ENCODE results near the gene TEX13D. TPM values are rescaled to one million over a fixed set of nuclear protein-coding genes. Genes with fewer than 3 reads are reported as not detected.
"Not testable (repeated sequence)": the region's sequence is repeated elsewhere in the genome, so short reads cannot be mapped to it uniquely, and the experiment has no call there.

TEX13D gene
- not detected for polyA plus RNA-seq (ENCODE audit: insufficient read length in 4 of 4)

- no peak for DNase-seq (ENCODE audit: low read depth in 4 of 4, low spot score in 2 of 4)
These were observed at the start of gene TEX13D for GRCh38 chrX:124332481-124333424. TSS of gene TEX13D (plus strand) at chrX:124332660. CDS start at chrX:124332918, 258 bp downstream.

- peak in 2 of 4 donors; percentile 20 to 34 for DNase-seq (ENCODE audit: low read depth in 4 of 4, low spot score in 2 of 4)
These were observed 43.0 kb upstream of the TEX13D start for GRCh38 chrX:124289443-124289842.

GRCh38 chrX:124293810-124294209 is 38.6 kb upstream of the TEX13D start:
- no peak for DNase-seq (ENCODE audit: low read depth in 4 of 4, low spot score in 2 of 4)

DNA sequence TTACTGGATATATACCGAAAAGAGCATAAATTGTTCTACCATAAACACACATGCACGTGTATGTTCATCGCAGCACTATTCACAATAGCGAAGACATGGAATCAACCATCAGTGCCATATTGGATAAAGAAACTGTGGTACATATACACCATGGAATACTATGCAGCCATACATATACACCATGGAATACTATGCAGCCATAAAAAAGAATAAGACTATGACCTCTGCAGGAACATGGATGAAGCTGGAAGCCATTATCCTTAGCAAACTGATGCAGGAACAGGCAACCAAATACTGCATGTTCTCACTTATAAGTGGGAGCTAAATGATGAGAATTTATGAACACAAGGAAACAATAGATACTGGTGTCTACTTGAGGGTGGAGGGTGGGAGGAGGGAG is 33.1 kb upstream of the TEX13D start:
- not testable (repeated sequence) for DNase-seq (ENCODE audit: low read depth in 4 of 4, low spot score in 2 of 4)

- no peak for DNase-seq (ENCODE audit: low read depth in 4 of 4, low spot score in 2 of 4)
These were observed 32.1 kb upstream of the TEX13D start for GRCh38 chrX:124300405-124300804.

DNA sequence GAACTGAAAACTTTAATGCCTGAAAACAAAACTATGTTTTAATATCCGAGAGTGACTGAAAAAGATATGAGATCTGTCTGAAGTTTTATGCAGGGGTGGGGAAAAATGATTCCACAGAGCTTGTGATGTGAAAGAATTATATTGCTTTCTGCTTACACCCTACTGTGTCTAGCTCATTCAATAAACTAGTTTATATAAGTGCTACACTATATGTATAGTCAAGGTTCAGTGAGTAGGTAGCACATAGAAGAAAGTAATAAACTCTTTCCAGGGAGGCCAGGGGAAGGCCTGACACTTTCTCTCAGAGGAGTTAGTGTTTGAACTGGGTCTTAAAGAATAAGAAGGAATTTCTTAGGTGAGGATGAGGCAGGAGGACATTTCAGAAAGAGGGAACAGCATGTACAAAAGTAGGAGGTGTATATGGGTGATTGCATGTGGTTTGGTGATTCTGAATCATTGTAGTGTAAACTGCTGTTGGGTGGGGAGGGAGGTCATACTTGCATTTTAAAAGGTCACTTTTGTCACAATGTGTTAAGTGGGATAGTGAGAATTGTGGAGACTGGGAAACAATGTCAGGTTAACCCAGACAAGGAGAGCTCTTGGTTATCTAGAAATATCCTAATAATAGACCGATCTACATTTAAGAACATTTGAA is 25.1 kb upstream of the TEX13D start:
- no peak for DNase-seq (ENCODE audit: low read depth in 4 of 4, low spot score in 2 of 4)

DNA sequence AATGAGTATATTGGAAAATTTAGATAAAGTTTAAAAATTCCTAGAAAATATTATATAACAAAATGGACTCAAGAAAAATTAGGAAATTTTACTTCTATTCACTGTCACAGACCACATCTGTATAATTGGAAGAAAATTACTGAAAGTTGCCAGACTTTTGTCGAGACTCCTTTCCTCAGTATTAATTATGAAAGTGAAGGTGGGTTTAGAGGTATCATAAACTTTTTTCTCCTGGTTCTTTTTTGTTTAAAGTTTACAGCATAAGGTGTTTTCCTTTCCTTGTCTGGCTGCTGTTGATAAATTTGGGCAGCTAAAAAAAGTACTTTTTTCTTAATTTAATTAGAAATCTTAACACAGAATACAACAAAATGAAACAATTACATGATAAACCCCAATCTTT is 6.7 kb upstream of the TEX13D start:
- no peak for DNase-seq (ENCODE audit: low read depth in 4 of 4, low spot score in 2 of 4)

DNA sequence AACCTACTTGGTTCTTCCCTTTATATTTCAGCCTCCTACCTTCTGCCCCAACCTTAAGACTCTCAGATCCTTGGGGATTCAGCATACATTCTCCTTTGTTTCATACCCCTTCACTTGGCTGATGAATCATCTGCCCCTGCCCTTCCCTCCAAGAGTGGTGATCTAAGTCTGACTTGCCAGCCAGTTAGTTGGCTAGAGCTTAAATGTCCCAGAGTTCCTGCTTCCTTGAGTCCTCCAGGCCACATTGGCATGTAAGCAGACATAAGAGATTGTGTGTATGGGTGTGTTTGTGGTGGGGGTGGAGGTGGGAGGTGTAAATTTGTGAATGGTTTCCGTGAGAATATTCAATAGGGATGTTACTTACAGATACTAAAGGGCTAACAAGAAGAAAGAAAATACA is 3.7 kb upstream of the TEX13D start:
- no peak for DNase-seq (ENCODE audit: low read depth in 4 of 4, low spot score in 2 of 4)

GRCh38 chrX:124333862-124334261 is 1.4 kb downstream of the TEX13D start:
- DNase-seq (ENCODE audit: low read depth in 4 of 4, low spot score in 2 of 4): no peak

DNA sequence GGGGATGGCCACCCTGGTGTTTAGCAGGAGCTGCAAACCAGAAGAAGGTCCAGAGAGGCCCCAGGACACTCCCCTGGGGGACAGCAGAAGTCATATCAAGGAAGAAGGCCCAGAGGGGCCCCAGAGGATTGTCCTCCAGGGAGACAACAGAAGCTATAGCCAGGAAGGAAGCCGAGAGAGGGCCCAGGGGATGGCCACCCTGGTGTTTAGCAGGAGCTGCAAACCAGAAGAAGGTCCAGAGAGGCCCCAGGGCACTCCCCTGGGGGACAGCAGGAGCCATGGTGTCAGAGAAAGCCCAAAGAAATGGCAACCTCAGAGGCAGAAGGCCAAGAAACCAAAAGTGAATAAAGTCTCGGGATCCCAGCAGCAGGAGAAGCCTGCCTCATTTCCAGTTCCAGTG is 2.1 kb downstream of the TEX13D start:
- DNase-seq (ENCODE audit: low read depth in 4 of 4, low spot score in 2 of 4): not testable (repeated sequence)

GRCh38 chrX:124335598-124335997 is 3.1 kb downstream of the TEX13D start:
- DNase-seq (ENCODE audit: low read depth in 4 of 4, low spot score in 2 of 4): no peak

DNA sequence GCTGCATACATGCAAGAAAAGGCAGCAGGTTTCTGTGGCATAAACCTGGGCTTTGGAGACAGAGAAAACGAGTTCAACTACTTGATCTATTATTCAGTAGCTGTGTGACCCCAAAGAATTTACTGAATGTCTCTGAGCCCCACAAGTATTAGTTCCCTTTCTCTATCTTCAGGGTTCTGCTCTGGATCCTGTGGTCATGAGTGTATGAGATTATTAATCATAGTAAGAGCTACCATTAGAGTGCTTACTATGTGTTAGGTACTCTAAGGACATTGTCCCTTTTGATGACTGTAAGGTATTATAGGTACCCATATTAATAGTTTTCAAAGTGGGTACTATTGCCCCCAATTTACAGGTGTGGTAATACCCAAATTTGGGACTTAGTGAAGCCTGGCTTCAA is 5.5 kb downstream of the TEX13D start:
- DNase-seq (ENCODE audit: low read depth in 4 of 4, low spot score in 2 of 4): no peak

DNA sequence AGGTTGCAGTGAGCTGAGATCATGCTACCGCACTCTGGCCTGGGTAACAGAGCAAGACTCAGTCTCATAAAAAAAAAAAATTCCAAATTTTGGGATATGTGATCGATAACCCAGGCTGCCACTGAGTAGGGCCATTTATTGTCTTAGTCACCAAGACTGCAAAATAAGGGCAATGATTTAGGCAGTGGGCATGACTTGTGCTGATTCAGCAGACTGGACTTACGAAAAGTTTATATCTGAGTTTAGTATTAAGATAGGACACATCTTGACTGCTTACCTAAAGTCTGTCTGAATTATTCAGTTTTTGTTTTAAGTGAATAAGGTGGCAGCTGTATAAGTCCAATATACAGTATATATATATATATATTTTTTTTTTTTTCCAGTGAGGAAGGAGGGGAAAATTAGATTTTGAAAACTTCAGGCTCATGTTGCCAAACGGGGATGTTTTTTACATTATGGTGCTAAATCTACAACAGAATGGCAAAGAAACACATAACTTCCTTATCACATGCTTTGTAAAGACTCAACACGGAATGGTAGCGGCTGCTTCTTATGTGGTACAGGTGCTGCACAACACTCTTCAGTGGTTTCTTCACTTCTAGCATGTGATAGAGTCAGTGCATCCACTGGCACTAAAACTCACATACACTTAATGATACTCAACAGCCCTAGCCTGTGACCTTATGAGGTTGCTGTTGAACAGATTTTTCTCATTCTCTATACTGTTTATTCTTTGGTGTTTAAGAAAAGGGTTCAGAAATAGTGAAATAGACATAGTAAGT is 6.5 kb downstream of the TEX13D start:
- DNase-seq (ENCODE audit: low read depth in 4 of 4, low spot score in 2 of 4): no peak

GRCh38 chrX:124341396-124342132 is 9.1 kb downstream of the TEX13D start:
- no peak for DNase-seq (ENCODE audit: low read depth in 4 of 4, low spot score in 2 of 4)

DNA sequence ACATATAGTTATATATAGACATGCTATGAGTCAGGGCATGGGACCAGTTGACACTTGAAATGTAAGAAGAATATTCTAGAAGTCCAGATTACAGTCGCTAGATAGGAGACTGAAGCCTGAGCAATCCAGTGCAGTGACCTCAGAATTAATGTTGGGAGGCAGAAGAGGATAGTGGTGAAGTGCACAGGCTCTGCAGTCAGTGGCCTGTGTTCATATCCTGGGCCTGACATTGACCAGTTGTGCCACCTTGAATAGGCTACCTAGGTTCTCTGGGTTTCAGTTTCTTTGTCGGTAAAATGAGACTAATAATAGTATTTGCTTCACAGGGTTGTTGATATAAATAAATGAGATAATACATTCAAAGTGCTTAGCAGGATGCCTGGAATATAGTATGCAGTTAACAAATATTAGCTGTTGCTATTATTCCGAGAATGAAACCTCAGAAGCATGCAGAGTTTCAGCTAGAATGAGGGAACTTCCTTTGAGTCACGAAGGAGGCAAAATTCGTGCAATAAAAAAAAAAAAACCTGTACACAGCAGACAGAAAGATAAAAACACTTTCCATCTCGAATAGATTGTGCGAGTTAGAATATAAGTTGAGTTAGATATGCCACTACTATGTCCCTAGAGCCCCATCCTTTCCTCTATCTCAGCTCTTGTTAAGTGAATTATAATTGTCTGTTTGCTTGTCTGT is 9.9 kb downstream of the TEX13D start:
- DNase-seq (ENCODE audit: low read depth in 4 of 4, low spot score in 2 of 4): no peak

- no peak for DNase-seq (ENCODE audit: low read depth in 4 of 4, low spot score in 2 of 4)
These were observed 10.6 kb downstream of the TEX13D start for GRCh38 chrX:124343016-124343415.

- DNase-seq (ENCODE audit: low read depth in 4 of 4, low spot score in 2 of 4): no peak
These were observed 11.8 kb downstream of the TEX13D start for GRCh38 chrX:124344246-124344645.

- DNase-seq (ENCODE audit: low read depth in 4 of 4, low spot score in 2 of 4): no peak
These were observed 13.8 kb downstream of the TEX13D start, which contains the start of gene SH2D1A for GRCh38 chrX:124346117-124346876. TSS of gene SH2D1A (plus strand) at chrX:124346563. CDS start at chrX:124346643, 80 bp downstream.

- DNase-seq (ENCODE audit: low read depth in 4 of 4, low spot score in 2 of 4): no peak
These were observed 14.4 kb downstream of the TEX13D start for GRCh38 chrX:124346877-124347241.

Data from left renal cortex interstitium (tissue), 4 donors.